Osteocyte (in vitro differentiated cells): ENCODE data around the gene TMEM233. TPM values are rescaled to one million over a fixed set of nuclear protein-coding genes. Genes with fewer than 3 reads are reported as not detected.

ENCODE experiments used
- DNase-seq: peaks from one replicate; pipeline ENCODE4 v3.0.0; 2021; ENCODE audit warnings: mixed read lengths; ENCODE audit not compliant: unreplicated experiment; ENCODE audit errors: extremely low spot score
- H3K27ac Mint-ChIP-seq: one replicate; pipeline ENCODE4 v1.8.0; 2021; ENCODE audit warnings: mild to moderate bottlenecking, mixed read lengths; ENCODE audit not compliant: unreplicated experiment
- H3K27me3 Mint-ChIP-seq: one replicate; pipeline ENCODE4 v1.8.0; 2021; ENCODE audit warnings: mixed read lengths; ENCODE audit not compliant: unreplicated experiment
- H3K36me3 Mint-ChIP-seq: one replicate; pipeline ENCODE4 v1.8.0; 2021; ENCODE audit warnings: mixed read lengths; ENCODE audit not compliant: unreplicated experiment
- H3K4me1 Mint-ChIP-seq: one replicate; pipeline ENCODE4 v1.8.0; 2021; ENCODE audit warnings: mixed read lengths; ENCODE audit not compliant: unreplicated experiment
- H3K4me3 Mint-ChIP-seq: one replicate; pipeline ENCODE4 v1.8.0; 2021; ENCODE audit warnings: mild to moderate bottlenecking, moderate library complexity, mixed read lengths; ENCODE audit not compliant: unreplicated experiment
- H3K9me3 Mint-ChIP-seq: one replicate; pipeline ENCODE4 v1.8.0; 2021; ENCODE audit warnings: mixed read lengths; ENCODE audit not compliant: unreplicated experiment
- total RNA-seq: library from RNA; stranded (reverse); gene quantifications from 2 replicates; pipeline ENCODE4 v1.2.1, GENCODE V29; 2021
- TF ChIP-seq, protein P1 (sequence below): fragments of 200-600 bp; sonication (generic); IDR thresholded peaks from 2 replicates; pipeline ENCODE4 v1.5.0; 2021; ENCODE audit warnings: antibody characterized with exemption, mild to moderate bottlenecking, moderate library complexity

TMEM233 gene
- total RNA-seq, 1 donor from 2014 or later, result not detected

- Mint-ChIP-seq H3K36me3 (peaks cover 4% of the 10 kb centered on the region), H3K9me3 (no peaks in the 10 kb centered on the region), H3K4me1 (peaks cover 32% of the 10 kb centered on the region), H3K4me3 (no peak overlapping the region), H3K27me3 (no peaks in the 10 kb centered on the region), H3K27ac (no peak overlapping the region)
- DNase-seq, result no peak
- TF ChIP-seq, protein P1, sequence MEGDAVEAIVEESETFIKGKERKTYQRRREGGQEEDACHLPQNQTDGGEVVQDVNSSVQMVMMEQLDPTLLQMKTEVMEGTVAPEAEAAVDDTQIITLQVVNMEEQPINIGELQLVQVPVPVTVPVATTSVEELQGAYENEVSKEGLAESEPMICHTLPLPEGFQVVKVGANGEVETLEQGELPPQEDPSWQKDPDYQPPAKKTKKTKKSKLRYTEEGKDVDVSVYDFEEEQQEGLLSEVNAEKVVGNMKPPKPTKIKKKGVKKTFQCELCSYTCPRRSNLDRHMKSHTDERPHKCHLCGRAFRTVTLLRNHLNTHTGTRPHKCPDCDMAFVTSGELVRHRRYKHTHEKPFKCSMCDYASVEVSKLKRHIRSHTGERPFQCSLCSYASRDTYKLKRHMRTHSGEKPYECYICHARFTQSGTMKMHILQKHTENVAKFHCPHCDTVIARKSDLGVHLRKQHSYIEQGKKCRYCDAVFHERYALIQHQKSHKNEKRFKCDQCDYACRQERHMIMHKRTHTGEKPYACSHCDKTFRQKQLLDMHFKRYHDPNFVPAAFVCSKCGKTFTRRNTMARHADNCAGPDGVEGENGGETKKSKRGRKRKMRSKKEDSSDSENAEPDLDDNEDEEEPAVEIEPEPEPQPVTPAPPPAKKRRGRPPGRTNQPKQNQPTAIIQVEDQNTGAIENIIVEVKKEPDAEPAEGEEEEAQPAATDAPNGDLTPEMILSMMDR, result no peak
These were observed 94.3 kb downstream of the TMEM233 start for GRCh38 chr12:119687879-119688278.

DNA sequence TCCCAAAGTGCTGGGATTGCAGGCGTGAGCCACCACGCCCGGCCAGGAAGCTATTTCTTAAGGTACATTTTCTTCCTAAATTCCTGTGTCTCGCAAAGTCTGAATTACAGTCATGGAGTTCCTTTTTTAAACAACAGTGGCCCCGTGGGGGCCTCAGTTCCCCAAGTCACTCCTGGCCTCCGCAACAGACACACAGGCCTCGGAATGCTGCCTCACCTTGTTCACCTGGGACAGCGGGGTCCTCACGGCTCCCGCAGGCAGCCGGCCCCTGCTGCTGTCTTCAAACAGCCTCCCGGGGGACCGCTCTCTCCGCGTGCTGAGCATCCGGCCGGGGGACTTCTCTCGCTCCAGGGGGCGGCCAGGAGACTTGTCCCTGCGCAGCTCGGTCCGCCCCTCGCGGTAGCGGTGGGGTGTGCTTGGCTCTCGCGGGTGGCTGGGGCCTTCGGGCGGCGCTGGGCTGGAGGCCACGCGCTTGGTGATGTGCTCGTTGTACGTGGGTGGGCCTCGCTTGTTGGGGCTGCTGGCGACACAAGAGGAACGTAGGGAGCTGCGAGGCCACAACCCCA lies 96.4 kb downstream of the TMEM233 start:
- no peak for DNase-seq
- H3K4me3 Mint-ChIP-seq, result no peak overlapping the region
- peaks cover 12% of the 10 kb centered on the region for H3K4me1 Mint-ChIP-seq
- no peak overlapping the region for H3K27ac Mint-ChIP-seq
- H3K27me3 Mint-ChIP-seq, result no peaks in the 10 kb centered on the region
- TF ChIP-seq, protein P1, result no peak
- H3K36me3 Mint-ChIP-seq, result peaks cover 4% of the 10 kb centered on the region
- no peaks in the 10 kb centered on the region for H3K9me3 Mint-ChIP-seq

DNA sequence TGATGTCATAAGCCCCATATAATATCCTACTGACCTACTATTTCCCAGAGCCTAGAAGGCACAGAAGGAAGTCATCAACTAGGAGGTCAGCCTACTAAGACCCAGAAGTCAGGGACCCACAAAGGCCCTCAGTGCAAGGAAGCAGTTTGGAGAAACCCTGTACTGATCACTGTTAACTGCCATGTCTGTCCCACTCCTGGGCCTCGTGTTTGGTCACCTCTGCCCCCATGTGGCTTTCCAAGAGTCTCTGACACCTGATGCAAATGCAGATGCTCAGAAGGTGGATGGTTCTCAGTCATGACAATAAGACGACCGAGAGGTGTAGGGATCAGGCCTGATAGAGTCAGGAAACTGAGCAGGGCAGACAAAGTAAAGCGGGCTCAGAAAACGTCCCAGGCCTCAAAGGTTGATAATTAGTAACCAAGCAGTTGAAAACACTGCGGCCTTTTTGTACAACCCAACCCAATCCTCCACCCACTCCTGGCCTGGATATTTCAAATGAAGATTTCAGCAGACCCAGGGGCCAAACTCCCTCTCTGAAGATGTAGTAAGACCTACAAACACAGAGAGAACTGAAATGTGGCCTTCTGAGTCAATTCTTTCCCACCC lies 97.7 kb downstream of the TMEM233 start:
- Mint-ChIP-seq H3K27me3 (no peaks in the 10 kb centered on the region), H3K27ac (no peak overlapping the region), H3K9me3 (no peaks in the 10 kb centered on the region), H3K4me1 (peaks cover under 1% of the 10 kb centered on the region), H3K4me3 (no peak overlapping the region), H3K36me3 (peaks cover 4% of the 10 kb centered on the region)
- TF ChIP-seq, protein P1, result no peak
- DNase-seq, result no peak

- H3K9me3 Mint-ChIP-seq, result no peaks in the 10 kb centered on the region
- H3K4me1 Mint-ChIP-seq, result no peaks in the 10 kb centered on the region
- no peaks in the 10 kb centered on the region for H3K36me3 Mint-ChIP-seq
- no peaks in the 10 kb centered on the region for H3K27me3 Mint-ChIP-seq
- no peak overlapping the region for H3K27ac Mint-ChIP-seq
- H3K4me3 Mint-ChIP-seq, result no peak overlapping the region
- TF ChIP-seq, protein P1, result no peak
- DNase-seq, result no peak
These were observed 98.8 kb downstream of the TMEM233 start for GRCh38 chr12:119692410-119692809.

Other genes starting within 250 kb of the TMEM233 start
- 24.7 and 25.3 TPM in 2 replicates for gene PRKAB1, start 74.4 kb downstream of the TMEM233 start, total RNA-seq